ACHN (cell line): ENCODE measurements around the gene CFAP298.
"Not testable (repeated sequence)": the region's sequence is repeated elsewhere in the genome, so short reads cannot be mapped to it uniquely, and the experiment has no call there.

Source experiments
- DNase-seq: peaks from one replicate; pipeline ENCODE4 v3.0.0-alpha.2; 2015
- in situ Hi-C: cut with HindIII; loops from 2 replicates; pipeline ENCODE4 v1.10.0; 2017; ENCODE audit warnings: low sequenced_read_pairs, low pct_ligation_motif_present, low pct_unique_long_range_greater_than_20kb

The CFAP298 gene

GRCh38 chr21:32572574-32573420, 39.4 kb downstream of the CFAP298 start:
- DNase-seq, result no peak
- in situ Hi-C loops, result no loop called here

- DNase-seq, result no peak
- in situ Hi-C loops, result no loop called here
Measured at GRCh38 chr21:32570456-32570855, 41.7 kb downstream of the CFAP298 start.

- in situ Hi-C loops, result no loop called here
- DNase-seq, result peak; percentile 64
Measured at GRCh38 chr21:32569261-32570230, 42.6 kb downstream of the CFAP298 start.

GRCh38 chr21:32567626-32568025, 44.6 kb downstream of the CFAP298 start:
- DNase-seq, result no peak
- in situ Hi-C loops, result no loop called here

GRCh38 chr21:32566741-32567389, 45.3 kb downstream of the CFAP298 start:
- in situ Hi-C loops, result no loop called here
- no peak for DNase-seq

- in situ Hi-C loops, result no loop called here
- no peak for DNase-seq
Measured at GRCh38 chr21:32565856-32566465, 46.2 kb downstream of the CFAP298 start.

- no peak for DNase-seq
- in situ Hi-C loops, result no loop called here
Measured at GRCh38 chr21:32562915-32563314, 49.3 kb downstream of the CFAP298 start.

GRCh38 chr21:32562426-32562825, 49.8 kb downstream of the CFAP298 start:
- no peak for DNase-seq
- in situ Hi-C loops, result no loop called here

- DNase-seq, in situ Hi-C loops: not testable (repeated sequence)
Measured at GRCh38 chr21:32561476-32561875, 50.7 kb downstream of the CFAP298 start.

- DNase-seq, result no peak
- in situ Hi-C loops, result no loop called here
Measured at GRCh38 chr21:32560896-32561295, 51.3 kb downstream of the CFAP298 start.

GRCh38 chr21:32559006-32559610, 53.1 kb downstream of the CFAP298 start:
- no peak for DNase-seq
- in situ Hi-C loops, result no loop called here

- DNase-seq, result no peak
- in situ Hi-C loops, result no loop called here
Measured at GRCh38 chr21:32558106-32558505, 54.1 kb downstream of the CFAP298 start.

- in situ Hi-C loops, result no loop called here
- DNase-seq, result no peak
Measured at GRCh38 chr21:32554832-32555638, 57.1 kb downstream of the CFAP298 start.

- in situ Hi-C loops, result no loop called here
- no peak for DNase-seq
Measured at GRCh38 chr21:32549886-32550285, 62.3 kb downstream of the CFAP298 start.

- in situ Hi-C loops, result no loop called here
- DNase-seq, result no peak
Measured at GRCh38 chr21:32549440-32549839, 62.7 kb downstream of the CFAP298 start.
